Lung microvascular endothelial cell (primary cell): ENCODE data around the gene APMAP. TPM values are rescaled to one million over a fixed set of nuclear protein-coding genes. Genes with fewer than 3 reads are reported as not detected.
"Not testable (repeated sequence)": the region's sequence is repeated elsewhere in the genome, so short reads cannot be mapped to it uniquely, and the experiment has no call there.

Experiments
- DNase-seq, 2 donors: peaks; one replicate each; pipeline versions ENCODE4 v3.0.0 to v3.0.0-alpha.2; 2010; ENCODE audit warnings: low read depth in 2 of 2
- total RNA-seq: library from RNA; depleted of rRNA; stranded (reverse); fragments of >200 nt; gene quantifications from 2 replicates; pipeline ENCODE4 v1.2.1, GENCODE V29; 2014

The APMAP gene
- total RNA-seq, 1 donor from 2014 or later, result 63.9 TPM

DNA sequence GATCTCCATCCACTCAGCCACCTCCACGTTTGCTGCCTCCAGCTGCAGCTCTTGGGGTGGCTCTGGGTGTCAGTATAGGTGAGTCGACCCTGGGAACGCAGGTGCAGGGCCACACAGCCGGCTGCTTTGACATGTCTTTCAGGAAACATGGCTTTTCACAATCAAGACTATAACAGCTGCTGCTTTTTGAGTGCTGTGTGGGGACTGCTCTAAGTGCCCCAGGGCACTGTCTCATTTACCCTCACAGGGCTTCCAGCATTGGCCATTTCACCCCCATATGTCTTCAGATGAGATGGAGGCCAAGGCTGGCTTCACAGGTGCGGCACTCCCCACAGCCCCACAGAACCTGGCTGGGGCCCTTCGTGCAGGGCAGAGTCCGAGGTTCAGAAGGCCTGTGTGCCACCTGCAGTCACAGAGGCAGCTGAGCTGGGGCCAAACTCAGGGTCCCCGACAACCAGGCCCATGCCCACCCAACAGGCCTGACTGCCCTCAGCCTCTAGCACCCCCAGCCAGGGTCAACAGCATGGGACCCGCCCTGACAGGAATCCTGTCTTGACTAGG is 58.4 kb downstream of the APMAP start:
- DNase-seq, result no peak

GRCh38 chr20:24933266-24933908 is 59.2 kb downstream of the APMAP start:
- no peak for DNase-seq

DNA sequence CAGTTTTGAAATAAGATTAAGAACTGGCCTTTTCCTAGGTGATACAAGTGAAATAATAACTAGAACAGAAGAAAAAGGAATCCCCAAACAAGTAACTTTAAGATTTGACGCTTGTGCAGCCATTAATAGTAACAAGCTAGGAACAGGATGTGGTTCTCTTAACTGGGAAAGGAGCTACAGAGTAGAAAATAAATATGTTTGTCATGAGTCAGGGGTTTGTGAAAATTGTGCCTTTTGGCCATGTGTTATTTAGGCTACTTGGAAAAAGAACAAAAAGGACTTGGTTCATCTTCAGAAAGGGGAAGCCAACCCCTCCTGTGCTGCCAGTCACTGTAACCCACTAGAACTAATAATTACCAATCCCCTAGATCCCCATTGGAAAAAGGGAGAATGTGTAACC is 60.7 kb downstream of the APMAP start:
- not testable (repeated sequence) for DNase-seq

- not testable (repeated sequence) for DNase-seq
Observed at GRCh38 chr20:24930724-24931688, 61.5 kb downstream of the APMAP start.

DNA sequence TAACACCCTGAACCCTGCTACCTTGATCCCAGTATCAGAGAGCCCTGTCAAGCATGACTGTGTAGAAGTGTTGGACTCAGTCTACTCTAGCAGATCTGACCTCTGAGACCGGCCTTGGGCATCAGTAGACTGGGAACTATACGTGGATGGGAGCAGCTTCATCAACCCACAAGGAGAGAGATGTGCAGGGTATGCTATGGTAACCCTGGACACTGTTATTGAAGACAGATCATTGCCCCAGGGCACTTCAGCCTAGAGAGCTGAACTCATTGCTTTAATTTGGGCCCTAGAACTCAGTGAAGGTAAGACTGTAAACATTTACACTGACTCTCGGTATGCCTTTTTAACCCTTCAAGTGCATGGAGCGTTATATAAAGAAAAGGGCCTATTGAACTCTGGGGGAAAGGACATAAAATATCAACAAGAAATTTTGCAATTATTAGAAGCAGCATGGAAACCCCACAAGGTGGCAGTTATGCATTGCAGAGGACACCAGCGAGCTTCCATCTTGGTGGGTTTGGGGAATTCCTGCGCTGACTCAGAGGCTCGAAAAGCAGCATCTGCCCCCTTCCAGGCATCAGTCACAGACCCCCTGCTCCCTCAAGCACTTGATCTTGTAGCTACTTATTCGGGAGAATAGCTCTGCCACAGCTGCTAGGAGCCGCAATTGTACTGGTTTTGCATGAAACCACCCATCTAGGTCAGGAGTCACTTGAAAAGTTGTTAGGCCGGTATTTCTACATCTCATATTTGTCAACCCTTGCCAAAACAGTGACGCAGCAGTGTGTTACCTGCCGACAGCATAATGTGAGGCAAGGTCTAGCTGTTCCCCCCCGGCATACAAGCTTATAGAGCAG is 62.5 kb downstream of the APMAP start:
- not testable (repeated sequence) for DNase-seq

DNA sequence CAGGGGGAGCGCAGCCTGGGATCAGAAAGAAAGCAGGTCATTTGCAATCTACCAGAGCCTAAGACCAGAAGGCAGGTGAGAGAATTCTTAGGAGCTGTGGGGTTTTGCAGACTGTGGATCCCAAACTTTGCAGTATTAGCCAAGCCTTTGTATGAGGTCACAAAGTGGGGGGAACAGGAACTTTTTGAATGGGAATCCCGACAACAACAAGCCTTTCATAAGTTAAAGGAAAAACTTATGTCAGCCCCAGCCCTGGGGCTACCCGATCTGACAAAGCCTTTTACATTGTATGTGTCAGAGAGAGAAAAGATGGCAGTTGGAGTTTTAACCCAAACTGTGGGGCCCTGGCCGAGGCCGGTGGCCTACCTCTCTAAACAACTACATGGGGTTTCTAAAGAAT is 63.3 kb downstream of the APMAP start:
- not testable (repeated sequence) for DNase-seq

GRCh38 chr20:24920706-24921105 is 71.8 kb downstream of the APMAP start:
- DNase-seq, result not testable (repeated sequence)

DNA sequence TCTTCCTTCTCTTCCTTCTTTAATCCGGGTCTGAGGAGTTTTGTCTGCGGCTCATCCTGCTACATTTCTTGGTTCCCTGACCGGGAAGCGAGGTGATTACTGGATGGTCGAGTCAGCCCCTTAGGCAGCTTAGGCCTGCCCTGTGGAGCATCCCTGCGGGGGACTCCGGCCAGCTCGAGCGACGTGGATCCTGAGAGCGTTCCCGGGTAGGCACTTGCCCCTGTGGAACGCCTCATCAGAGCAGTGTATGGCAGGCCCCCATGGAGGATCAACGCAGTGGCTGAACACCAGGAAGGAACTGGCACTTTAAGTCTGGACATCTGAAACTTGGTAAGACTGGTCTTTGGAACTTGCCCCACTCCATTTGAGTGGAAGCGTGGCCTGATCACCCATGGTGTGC is 72.9 kb downstream of the APMAP start:
- not testable (repeated sequence) for DNase-seq

- DNase-seq, result no peak
Observed at GRCh38 chr20:24918579-24919566, 73.7 kb downstream of the APMAP start.

GRCh38 chr20:24917797-24918578 is 74.6 kb downstream of the APMAP start:
- peak; percentile 64 to 73 for DNase-seq

DNA sequence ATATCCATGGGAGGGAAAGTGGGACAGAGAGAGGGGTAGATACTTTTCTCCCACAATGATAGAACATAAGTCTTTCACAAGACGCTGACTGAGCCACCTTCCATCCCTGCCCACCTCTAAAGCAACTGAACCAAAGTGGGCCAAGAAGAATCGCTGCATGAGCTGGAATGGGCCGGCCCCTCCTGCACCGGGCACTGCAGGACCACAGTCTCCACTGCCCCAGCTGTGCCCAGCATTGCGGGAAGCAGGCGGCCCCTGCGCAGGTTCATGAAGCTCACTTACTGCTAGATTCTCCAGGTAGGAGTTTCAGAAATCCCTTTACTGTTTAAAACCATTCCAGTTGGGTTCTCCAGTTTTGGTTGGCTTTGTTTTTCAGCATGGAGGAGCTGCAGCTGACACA is 75.5 kb downstream of the APMAP start:
- DNase-seq, result no peak

DNA sequence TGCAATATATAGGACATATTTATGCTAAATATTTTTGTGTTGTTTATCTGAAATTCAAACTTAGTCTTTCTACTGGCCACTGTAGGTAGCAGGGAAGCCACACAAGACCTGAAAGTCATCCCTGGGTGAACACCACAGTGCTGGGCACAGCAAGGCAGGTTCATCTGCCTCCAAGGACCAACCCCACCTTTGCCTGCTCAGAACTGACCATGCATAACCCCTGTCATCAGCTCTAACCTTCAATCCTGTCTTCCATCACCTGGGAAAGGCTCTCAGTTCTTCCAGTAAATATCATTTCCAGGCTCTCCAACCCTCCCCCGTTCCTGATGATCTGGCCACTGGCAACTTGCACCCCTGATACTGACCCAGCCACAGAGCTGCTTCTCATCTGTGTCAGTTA is 76.1 kb downstream of the APMAP start:
- DNase-seq, result no peak

DNA sequence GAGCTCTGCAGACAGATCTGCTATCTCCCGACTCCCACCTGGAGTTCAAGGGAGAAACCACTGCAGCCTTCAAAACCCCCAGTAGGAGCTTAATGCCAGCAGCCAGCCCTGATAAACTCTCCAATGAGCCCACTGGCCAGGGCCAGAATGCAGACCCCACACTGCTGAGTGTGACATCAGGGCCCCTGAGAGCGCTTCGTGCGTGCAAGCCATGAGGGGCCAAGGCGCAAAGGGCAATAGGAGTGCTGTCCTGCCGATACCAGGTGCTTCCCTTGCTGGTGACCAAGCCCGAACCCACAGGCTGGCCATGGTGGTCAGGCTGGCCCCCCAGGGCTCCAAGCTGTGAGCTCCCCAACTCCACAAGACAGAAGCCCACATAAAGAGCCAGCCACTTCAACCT is 76.7 kb downstream of the APMAP start:
- no peak for DNase-seq

GRCh38 chr20:24915440-24915839 is 77.1 kb downstream of the APMAP start:
- DNase-seq, result no peak

DNA sequence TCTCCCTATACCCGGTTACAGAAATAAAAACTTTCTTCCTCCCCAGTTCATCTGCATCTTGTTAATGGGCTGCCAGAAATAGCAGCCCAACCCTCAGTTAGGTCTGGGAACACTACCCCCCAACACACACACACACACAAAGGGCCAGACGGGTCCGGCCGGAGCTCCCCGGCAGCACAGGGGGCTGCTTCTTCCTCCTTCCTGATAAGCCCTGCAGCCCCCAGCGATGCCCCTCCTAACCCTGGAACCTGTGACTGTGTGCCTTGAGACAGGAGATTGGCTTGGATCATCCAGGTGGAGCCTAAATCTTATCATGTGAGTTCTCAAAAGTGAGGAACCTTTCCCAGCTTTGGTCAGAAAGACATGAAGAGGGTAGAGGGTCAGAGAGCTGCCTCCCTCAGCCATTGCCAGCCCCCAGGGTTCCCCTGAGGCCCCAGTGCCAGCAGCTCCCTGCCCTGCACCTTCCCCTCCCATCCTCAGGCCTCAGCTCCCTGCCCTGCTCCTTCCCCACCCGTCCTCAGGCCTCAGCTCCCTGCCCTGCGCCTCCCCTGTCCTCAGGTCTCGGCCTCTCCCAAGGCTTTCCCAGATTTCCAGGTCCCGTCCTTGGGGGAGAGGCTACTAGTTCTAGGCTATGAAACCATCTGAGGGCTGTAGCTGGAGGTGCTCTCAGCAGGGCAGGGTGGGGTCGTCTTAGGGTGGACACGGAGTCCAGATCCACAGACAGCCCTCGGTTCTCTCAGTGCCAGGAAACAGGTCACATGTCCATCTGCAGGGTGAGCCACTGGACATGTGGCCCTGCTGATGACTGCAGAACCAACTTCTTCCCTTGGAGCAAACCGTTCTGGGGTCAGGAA is 77.9 kb downstream of the APMAP start:
- no peak for DNase-seq

- DNase-seq, result no peak
Observed at GRCh38 chr20:24913076-24913628, 79.4 kb downstream of the APMAP start.
